Measurements from ENCODE around the gene IL6ST. TPM values are rescaled to one million over a fixed set of nuclear protein-coding genes. Genes with fewer than 3 reads are reported as not detected.
"Not testable (repeated sequence)": the region's sequence is repeated elsewhere in the genome, so short reads cannot be mapped to it uniquely, and the experiment has no call there.

Gene IL6ST
- total RNA-seq, 1 experiment from 2014 or later = 181 TPM

GRCh38 chr5:55988979-55989638 is 5.7 kb downstream of the IL6ST start:
- TF ChIP-seq SIN3A (IDR thresholded peaks at IDR 0.05; ENCODE audit: borderline replicate concordance, insufficient read depth, low read depth, low read length) (no peak), CTCF (IDR thresholded peaks at IDR 0.05) (no peak), REST (IDR thresholded peaks at IDR 0.05; ENCODE audit: insufficient read depth in 1 of 2, low read depth in 2 of 2, low read length in 1 of 2) (no peak), TCF7L2 (IDR thresholded peaks at IDR 0.05; ENCODE audit: low read depth, low read length) (no peak), POLR2AphosphoS5 (IDR thresholded peaks at IDR 0.05; ENCODE audit: low read depth, low read length) (no peak)
- no peak for DNase-seq (ENCODE audit: low read depth, low spot score)
- Histone ChIP-seq H3K4me3 (ENCODE audit: low read depth in 2 of 2, low read length in 2 of 2) (no peak overlapping the region), H3K27ac (ENCODE audit: low read length) (no peak overlapping the region), H3K36me3 (ENCODE audit: control insufficient read depth, insufficient read depth, low read length) (no peaks in the 10 kb centered on the region; the same call in 1 of the 2 replicates), H3K9me3 (ENCODE audit: control insufficient read depth, insufficient read depth, low read depth, low read length) (no peaks in the 10 kb centered on the region), H3K27me3 (ENCODE audit: control insufficient read depth, insufficient read depth, low read length) (no peaks in the 10 kb centered on the region), H3K4me1 (ENCODE audit: control insufficient read depth, insufficient read depth, low read length) (peaks cover 29% of the 10 kb centered on the region)
- no TSS peak for BruUV-seq (replicated peaks)
- ChIA-PET CTCF (interaction anchor here (0.6 kb wide), 2 partner anchors 100 to 257 kb away, joined by 3 read pairs; no protein-coding TSS in a partner anchor), POLR2A (interaction anchor here (0.6 kb wide), 1 partner anchor 52 kb away, joined by 5 read pairs; no protein-coding TSS in a partner anchor)
- intact Hi-C loops (cut with micrococcal nuclease; ENCODE audit: unreplicated experiment) = no loop called here
- in situ Hi-C loops (cut with HindIII; ENCODE audit: low pct_unique_long_range_greater_than_20kb, low sequenced_read_pairs) = no loop called here
- ATAC-seq = no peak

- DNase-seq (ENCODE audit: low read depth, low spot score); H3K27me3 ChIP-seq (ENCODE audit: control insufficient read depth, insufficient read depth, low read length); ATAC-seq; BruUV-seq (replicated peaks); H3K4me3 ChIP-seq (ENCODE audit: low read depth in 2 of 2, low read length in 2 of 2); in situ Hi-C loops (cut with HindIII; ENCODE audit: low pct_unique_long_range_greater_than_20kb, low sequenced_read_pairs); H3K36me3 ChIP-seq (ENCODE audit: control insufficient read depth, insufficient read depth, low read length); H3K27ac ChIP-seq (ENCODE audit: low read length); H3K9me3 ChIP-seq (ENCODE audit: control insufficient read depth, insufficient read depth, low read depth, low read length); intact Hi-C loops (cut with micrococcal nuclease; ENCODE audit: unreplicated experiment): not testable (repeated sequence)
- peaks cover 28% of the 10 kb centered on the region for H3K4me1 ChIP-seq (ENCODE audit: control insufficient read depth, insufficient read depth, low read length)
- POLR2A ChIA-PET = interaction anchor here (0.6 kb wide), 1 partner anchor 51 kb away, joined by 5 read pairs; no protein-coding TSS in a partner anchor
- CTCF ChIA-PET = interaction anchor here (0.6 kb wide), 1 partner anchor 257 kb away, joined by 3 read pairs; no protein-coding TSS in a partner anchor
Observed at GRCh38 chr5:55988428-55988827, 6.3 kb downstream of the IL6ST start.

- no peaks in the 10 kb centered on the region for H3K27me3 ChIP-seq (ENCODE audit: control insufficient read depth, insufficient read depth, low read length)
- H3K27ac ChIP-seq (ENCODE audit: low read length) = no peak overlapping the region
- intact Hi-C loops (cut with micrococcal nuclease; ENCODE audit: unreplicated experiment) = no loop called here
- ChIA-PET POLR2A (no interaction called here), CTCF (no interaction called here)
- in situ Hi-C loops (cut with HindIII; ENCODE audit: low pct_unique_long_range_greater_than_20kb, low sequenced_read_pairs) = no loop called here
- no peaks in the 10 kb centered on the region for H3K9me3 ChIP-seq (ENCODE audit: control insufficient read depth, insufficient read depth, low read depth, low read length)
- no peak overlapping the region for H3K4me3 ChIP-seq (ENCODE audit: low read depth in 2 of 2, low read length in 2 of 2)
- ATAC-seq (no peak), DNase-seq (ENCODE audit: low read depth, low spot score) (no peak)
- H3K4me1 ChIP-seq (ENCODE audit: control insufficient read depth, insufficient read depth, low read length) = peaks cover 13% of the 10 kb centered on the region
- no peak for TF ChIP-seq REST (IDR thresholded peaks at IDR 0.05; ENCODE audit: insufficient read depth in 1 of 2, low read depth in 2 of 2, low read length in 1 of 2)
- no peak for TF ChIP-seq POLR2AphosphoS5 (IDR thresholded peaks at IDR 0.05; ENCODE audit: low read depth, low read length)
- TF ChIP-seq CTCF (IDR thresholded peaks at IDR 0.05) = no peak
- TF ChIP-seq TCF7L2 (IDR thresholded peaks at IDR 0.05; ENCODE audit: low read depth, low read length) = no peak
- TF ChIP-seq SIN3A (IDR thresholded peaks at IDR 0.05; ENCODE audit: borderline replicate concordance, insufficient read depth, low read depth, low read length) = no peak
- BruUV-seq (replicated peaks) = no TSS peak
- H3K36me3 ChIP-seq (ENCODE audit: control insufficient read depth, insufficient read depth, low read length) = no peaks in the 10 kb centered on the region
Observed at GRCh38 chr5:55986931-55987330, 7.8 kb downstream of the IL6ST start.

Data from Panc1 (cell line).